Measurements from ENCODE around the gene TCERG1L. TPM values are rescaled to one million over a fixed set of nuclear protein-coding genes. Genes with fewer than 3 reads are reported as not detected.

Gene TCERG1L
- total and polyA plus RNA-seq, 9 of the 15 experiments (the other 6 are each of a cell fraction or from before 2014, with no cell fraction given), result not detected

- ATAC-seq (no peak), DNase-seq (ENCODE audit: extremely low read depth in 1 of 4, low spot score in 3 of 4) (no peak), FAIRE-seq (no peak)
- no TSS peak for BruUV-seq (replicated peaks)
- no peaks in the 10 kb centered on the region for H3K79me2 ChIP-seq (ENCODE audit: control insufficient read depth, insufficient read depth, low read length)
- ChIA-PET CTCF (ENCODE audit: low intra/inter-chr PET ratio) (no interaction called here), POLR2A (interaction anchor here (0.6 kb wide), 1 partner anchor 34 kb away, joined by 4 read pairs; no protein-coding TSS in a partner anchor)
- H3K4me2 ChIP-seq (ENCODE audit: insufficient read depth, low read length), result no peak overlapping the region
- no peaks in the 10 kb centered on the region for H3K36me3 ChIP-seq (ENCODE audit: control insufficient read depth, insufficient read depth, low read length)
- no peaks in the 10 kb centered on the region for H3K9me1 ChIP-seq (ENCODE audit: control insufficient read depth, insufficient read depth, low read length)
- H3K27ac ChIP-seq (ENCODE audit: extremely low read depth, low read depth, low read length), result no peak overlapping the region
- no peak overlapping the region for H2AFZ ChIP-seq (ENCODE audit: low read depth, low read length)
- H3K4me1 ChIP-seq (replicated peaks in 1 of 2; ENCODE audit: control insufficient read depth in 2 of 2, insufficient read depth in 2 of 2, low read length in 2 of 2), result no peaks in the 10 kb centered on the region
- H3K27me3 ChIP-seq (ENCODE audit: control insufficient read depth in 2 of 2, insufficient read depth in 2 of 2, low read length in 2 of 2), result peaks cover 0 to 7% of the 10 kb centered on the region in 2 experiments; a peak in 2 of 5 replicates
- no peaks in the 10 kb centered on the region for H3K9me3 ChIP-seq (replicated peaks; ENCODE audit: control insufficient read depth, insufficient read depth, low read depth, low read length)
- no peaks in the 10 kb centered on the region for H4K20me1 ChIP-seq (replicated peaks; ENCODE audit: control insufficient read depth, insufficient read depth, low read length)
- no peak overlapping the region for H3K9ac ChIP-seq (ENCODE audit: insufficient read depth in 1 of 2, low read depth in 2 of 2, low read length in 2 of 2)
- intact Hi-C loops (cut with micrococcal nuclease), result no loop called here
- H3K4me3 ChIP-seq, result no peak overlapping the region
- 0% methylated on average over 6 of the region's 6 CpGs for WGBS (ENCODE audit: insufficient coverage, low coverage, missing lambda C conversion rate)
- TF ChIP-seq FOXM1 (IDR thresholded peaks at IDR 0.05; ENCODE audit: low read depth), result no peak
- TF ChIP-seq FOXM1 (CRISPR knock-in tag; IDR thresholded peaks at IDR 0.05; ENCODE audit: low read depth), result no peak
- no peak for TF ChIP-seq CREB1 (IDR thresholded peaks at IDR 0.05)
- no peak for TF ChIP-seq CREB1 (CRISPR knock-in tag; IDR thresholded peaks at IDR 0.05)
- no peak for TF ChIP-seq CAMTA2 (CRISPR knock-in tag; conservative IDR thresholded peaks at IDR 0.05)
- TF ChIP-seq HDAC3 (IDR thresholded peaks at IDR 0.05; ENCODE audit: borderline replicate concordance, partially characterized antibody), result no peak
- TF ChIP-seq ZNF77 (CRISPR knock-in tag; IDR thresholded peaks at IDR 0.05), result no peak
- TF ChIP-seq POLR2AphosphoS5 (IDR thresholded peaks at IDR 0.05; ENCODE audit: control insufficient read depth, insufficient read depth, low read depth, low read length), result no peak
- TF ChIP-seq ZNF695 (CRISPR knock-in tag; IDR thresholded peaks at IDR 0.05), result no peak
- TF ChIP-seq HSF4 (CRISPR knock-in tag; IDR thresholded peaks at IDR 0.05; ENCODE audit: borderline replicate concordance), result no peak
- TF ChIP-seq ZNF511 (CRISPR knock-in tag; IDR thresholded peaks at IDR 0.05), result no peak
- in situ Hi-C loops (cut with MboI), result no loop called here
These were observed 165.8 kb downstream of the TCERG1L start for GRCh38 chr10:131145756-131146155.
